Muscle layer of duodenum (tissue), 2 donors: Measurements from ENCODE around the gene FAM83D.
A peak's percentile ranks its signal among the peaks of the same experiment; 100 is the strongest.
"Not testable (repeated sequence)": the region's sequence is repeated elsewhere in the genome, so short reads cannot be mapped to it uniquely, and the experiment has no call there.

Source experiments
- H3K27ac ChIP-seq: one replicate; pipeline ENCODE4 v1.7.0; 2013; ENCODE audit warnings: mild to moderate bottlenecking, low read length
- H3K27me3 ChIP-seq: one replicate; pipeline ENCODE4 v1.7.0; 2013; ENCODE audit warnings: low read depth, mild to moderate bottlenecking, control low read depth, low read length
- H3K36me3 ChIP-seq, 2 donors: one replicate each; pipeline ENCODE4 v1.7.0; 2013; ENCODE audit warnings: low read length in 2 of 2, control low read depth in 1 of 2, mild to moderate bottlenecking in 1 of 2; ENCODE audit not compliant: insufficient read depth in 2 of 2, control insufficient read depth in 1 of 2
- H3K4me1 ChIP-seq, 2 donors: one replicate each; pipeline ENCODE4 v1.7.0; 2013; ENCODE audit warnings: low read length in 2 of 2, mild to moderate bottlenecking in 2 of 2, control low read depth in 1 of 2, moderate library complexity in 1 of 2; ENCODE audit not compliant: insufficient read depth in 2 of 2, control insufficient read depth in 1 of 2
- H3K4me3 ChIP-seq, 2 donors: one replicate each; pipeline ENCODE4 v1.7.0; 2013; ENCODE audit warnings: low read length in 2 of 2, low read depth in 1 of 2, mild to moderate bottlenecking in 1 of 2
- H3K9me3 ChIP-seq, 2 donors: one replicate each; pipeline ENCODE4 v1.7.0; 2013; ENCODE audit warnings: low read length in 2 of 2, control low read depth in 1 of 2, mild to moderate bottlenecking in 1 of 2; ENCODE audit not compliant: control insufficient read depth in 1 of 2
- donor health status: healthy.

FAM83D gene

DNA sequence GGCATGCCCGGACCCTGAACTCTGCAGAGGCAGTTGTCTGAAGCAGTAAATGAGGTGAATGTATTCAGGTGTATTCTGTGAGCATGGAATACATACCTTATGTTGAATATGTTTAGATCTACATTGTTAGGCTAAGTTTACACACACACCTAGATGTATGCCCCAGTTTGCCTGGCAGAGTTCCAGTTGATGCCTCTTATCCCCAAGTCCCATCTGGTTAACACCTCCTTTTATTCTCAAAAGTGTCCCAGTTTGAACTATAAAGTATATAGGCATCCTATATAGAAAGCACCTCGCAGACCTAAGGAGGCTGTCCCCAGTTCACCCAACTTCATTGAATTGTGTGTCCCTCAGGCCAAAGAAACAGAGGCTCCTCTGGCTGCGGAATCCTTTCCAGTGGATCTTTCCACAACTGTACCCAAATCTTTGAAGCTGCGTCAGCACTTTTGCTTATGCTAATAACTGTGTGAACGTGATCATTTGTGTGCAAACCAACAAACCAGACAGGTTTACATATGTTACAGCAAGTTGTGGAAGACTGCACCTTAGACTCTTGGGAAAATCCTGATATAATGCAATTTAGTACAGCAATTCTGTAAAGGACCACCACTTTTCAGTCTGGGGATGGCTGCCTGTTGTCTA, 31.1 kb downstream of the FAM83D start:
- Histone ChIP-seq H3K36me3 (peaks cover 0 to 2% of the 10 kb centered on the region in 2 donors), H3K4me3 (no peak overlapping the region), H3K4me1 (peaks cover 6 to 7% of the 10 kb centered on the region in 2 donors), H3K27ac (no peak overlapping the region), H3K27me3 (no peaks in the 10 kb centered on the region), H3K9me3 (no peaks in the 10 kb centered on the region)

DNA sequence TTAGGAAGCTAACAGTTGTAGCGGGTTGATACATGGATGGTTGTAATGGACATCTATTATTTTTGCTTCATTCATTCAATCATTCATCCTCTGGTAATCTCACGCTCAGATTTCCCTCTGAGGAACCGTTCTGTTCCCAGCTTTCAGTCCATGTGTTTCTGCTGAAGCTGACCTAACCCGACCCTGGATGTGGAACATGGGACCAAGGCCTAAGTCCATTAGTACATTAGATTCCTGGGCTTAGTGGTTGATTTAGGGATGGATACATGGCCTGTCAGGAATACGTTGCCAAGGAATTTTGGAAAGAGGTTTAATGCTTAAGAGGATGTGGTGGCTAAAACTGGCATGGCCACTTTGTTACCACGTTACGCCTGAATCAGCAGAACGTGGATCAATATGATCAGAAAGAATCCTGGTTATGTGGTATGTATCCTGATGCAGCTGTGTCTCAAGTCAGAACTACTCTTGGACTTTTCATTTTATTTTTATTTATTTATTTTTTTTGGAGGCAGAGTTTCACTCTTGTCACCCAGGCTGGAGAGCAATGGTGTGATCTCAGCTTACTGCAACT, 31.8 kb downstream of the FAM83D start:
- Histone ChIP-seq H3K9me3 (no peaks in the 10 kb centered on the region), H3K4me3 (no peak overlapping the region), H3K27ac (no peak overlapping the region), H3K4me1 (peaks cover 6 to 11% of the 10 kb centered on the region in 2 donors), H3K27me3 (no peaks in the 10 kb centered on the region), H3K36me3 (no peaks in the 10 kb centered on the region)

DNA sequence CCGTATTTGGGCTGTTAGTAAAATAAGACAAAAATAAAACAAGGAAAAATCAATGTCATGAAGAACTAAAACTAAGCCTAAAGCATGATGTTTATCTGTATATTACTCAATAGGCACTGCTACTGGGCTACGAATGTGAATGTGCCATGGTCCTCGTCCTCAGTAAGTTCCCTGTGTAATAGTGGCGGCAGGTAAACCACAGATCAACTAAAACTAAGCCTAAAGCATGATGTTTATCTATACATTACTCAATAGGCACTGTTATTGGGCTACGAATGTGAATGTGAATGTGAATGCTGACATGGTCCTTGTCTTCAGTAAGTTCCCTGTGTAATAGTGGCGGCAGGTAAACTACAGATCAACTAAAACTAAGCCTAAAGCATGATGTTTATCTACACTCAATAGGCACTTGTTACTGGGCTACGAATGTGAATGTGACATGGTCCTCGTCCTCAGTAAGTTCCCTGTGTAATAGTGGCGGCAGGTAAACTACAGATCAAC, 34.0 kb downstream of the FAM83D start:
- not testable (repeated sequence) for H3K4me3 ChIP-seq, H3K27ac ChIP-seq, H3K9me3 ChIP-seq, H3K36me3 ChIP-seq, H3K27me3 ChIP-seq
- peaks cover 6 to 23% of the 10 kb centered on the region in 2 donors for H3K4me1 ChIP-seq

- peaks cover 6 to 23% of the 10 kb centered on the region in 2 donors for H3K4me1 ChIP-seq
- no peaks in the 10 kb centered on the region for H3K9me3 ChIP-seq
- H3K36me3 ChIP-seq: peaks cover 0 to 9% of the 10 kb centered on the region in 2 donors
- H3K27ac ChIP-seq: peak overlapping the region; percentile 64
- H3K4me3 ChIP-seq: peak overlapping the region; percentile 86 to 90
- no peaks in the 10 kb centered on the region for H3K27me3 ChIP-seq
Observed at GRCh38 chr20:38961530-38962043, 35.4 kb downstream of the FAM83D start.

DNA sequence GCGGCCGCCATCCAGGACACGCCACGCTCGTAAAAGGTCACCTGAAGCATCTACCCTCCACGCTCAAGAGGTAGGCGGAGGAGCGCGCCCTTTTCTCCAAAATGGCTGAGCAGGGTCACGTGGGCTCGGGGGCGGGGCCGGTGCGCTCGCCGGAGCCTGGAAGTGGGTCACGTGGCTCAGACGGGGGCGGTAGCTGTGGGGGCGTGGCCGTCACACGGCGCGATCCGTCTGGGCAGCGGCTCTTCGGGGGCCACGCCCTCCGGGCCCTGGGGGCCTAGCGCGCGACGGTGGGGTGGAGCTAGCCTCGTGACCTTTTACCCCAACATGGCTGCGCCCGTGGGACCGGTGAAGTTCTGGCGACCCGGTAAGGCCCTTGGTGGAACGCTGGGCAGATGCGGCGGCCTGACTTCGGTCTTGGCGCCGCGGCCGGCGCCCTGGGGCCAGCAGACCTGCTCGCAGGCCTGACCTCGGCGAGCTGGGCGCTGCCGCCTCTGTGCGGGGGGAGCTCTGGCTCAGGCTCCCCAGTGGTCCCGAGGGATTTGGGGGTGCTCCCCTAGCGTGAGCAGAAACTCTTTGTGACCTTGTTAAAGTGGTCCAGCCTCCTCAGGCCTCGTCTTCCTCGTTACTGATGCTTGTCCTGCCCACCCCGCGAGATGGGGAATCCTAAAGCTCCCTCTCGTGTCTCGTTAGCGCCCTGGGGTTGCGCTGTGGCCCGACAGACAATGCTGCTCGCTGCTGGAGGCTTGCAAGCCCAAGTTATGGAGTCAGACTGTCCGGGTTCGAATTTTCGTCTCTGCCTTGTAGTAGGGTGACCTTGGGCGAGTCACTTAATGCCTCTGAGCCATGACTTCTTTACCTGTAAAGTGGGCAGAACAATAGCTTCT, 36.1 kb downstream of the FAM83D start, which contains the start of gene DHX35:
Gene DHX35 (plus strand): TSS at position 301 of the 884 bp plus-strand sequence. CDS start 24 bp downstream, at position 325.
- Histone ChIP-seq H3K27me3 (no peaks in the 10 kb centered on the region), H3K36me3 (peaks cover 0 to 9% of the 10 kb centered on the region in 2 donors), H3K27ac (peak within 1 kb of the TSS; percentile 94), H3K4me1 (peaks cover 6 to 23% of the 10 kb centered on the region in 2 donors), H3K4me3 (peak within 1 kb of the TSS; percentile 90 to 93), H3K9me3 (no peaks in the 10 kb centered on the region)

GRCh38 chr20:38962928-38963401, 36.7 kb downstream of the FAM83D start:
- Histone ChIP-seq H3K4me1 (peaks cover 6 to 23% of the 10 kb centered on the region in 2 donors), H3K27me3 (no peaks in the 10 kb centered on the region), H3K4me3 (peak overlapping the region; percentile 90 to 93), H3K36me3 (peaks cover 0 to 9% of the 10 kb centered on the region in 2 donors), H3K27ac (peak overlapping the region; percentile 94), H3K9me3 (no peaks in the 10 kb centered on the region)

DNA sequence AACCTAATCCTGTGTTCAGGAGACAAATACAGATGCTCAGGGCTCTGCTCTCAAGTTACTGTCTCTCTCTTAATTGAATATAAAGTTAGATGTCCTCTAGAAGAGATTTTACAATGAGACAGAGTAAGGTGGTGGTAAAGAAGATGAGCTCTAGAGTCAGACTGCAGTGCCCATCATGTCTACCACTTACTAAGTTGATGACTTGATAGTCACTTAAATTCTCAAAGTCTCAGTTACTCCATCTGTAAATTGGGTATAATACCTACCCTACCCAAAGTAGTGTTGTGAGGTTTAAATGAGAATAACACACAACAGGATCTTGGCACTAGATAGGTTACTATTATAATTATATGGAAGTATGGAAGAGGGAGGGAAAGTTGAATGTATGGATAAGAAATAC, 37.5 kb downstream of the FAM83D start:
- Histone ChIP-seq H3K36me3 (peaks cover 0 to 9% of the 10 kb centered on the region in 2 donors), H3K4me1 (peaks cover 6 to 23% of the 10 kb centered on the region in 2 donors)

DNA sequence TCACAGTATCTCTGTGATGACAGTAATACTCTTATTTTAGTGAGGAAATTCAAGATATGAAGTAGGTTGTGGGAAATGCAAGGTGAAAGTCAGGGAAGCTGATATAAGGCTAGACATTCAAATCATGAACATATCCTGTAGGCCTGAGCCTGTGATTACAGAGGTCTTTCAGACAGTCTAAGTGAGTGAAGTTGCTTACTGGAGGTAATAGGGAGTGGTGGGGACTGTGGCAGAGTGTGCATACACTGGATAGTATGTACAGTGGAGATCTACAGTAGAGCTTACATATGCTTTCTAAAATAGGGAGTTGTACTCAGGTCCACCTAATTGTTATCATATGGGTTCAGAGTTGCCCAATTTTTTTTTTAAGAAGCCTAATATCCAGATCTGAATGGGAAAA, 39.0 kb downstream of the FAM83D start:
- Histone ChIP-seq H3K4me1 (peaks cover 6 to 23% of the 10 kb centered on the region in 2 donors), H3K27ac (peak overlapping the region; percentile 17), H3K27me3 (no peaks in the 10 kb centered on the region), H3K4me3 (no peak overlapping the region), H3K36me3 (peaks cover 0 to 14% of the 10 kb centered on the region in 2 donors), H3K9me3 (no peaks in the 10 kb centered on the region)

More for the DNA sequence above, 37.5 kb downstream of the FAM83D start:
- H3K4me3 ChIP-seq: peak overlapping the region in 1 of 2 donors; percentile 90
- H3K9me3 ChIP-seq: no peaks in the 10 kb centered on the region
- H3K27me3 ChIP-seq: no peaks in the 10 kb centered on the region
- H3K27ac ChIP-seq: peak overlapping the region; percentile 94

- Histone ChIP-seq H3K9me3 (no peaks in the 10 kb centered on the region), H3K4me3 (no peak overlapping the region), H3K4me1 (peaks cover 0 to 11% of the 10 kb centered on the region in 2 donors), H3K27ac (peak overlapping the region; percentile 73), H3K36me3 (peaks cover 3 to 18% of the 10 kb centered on the region in 2 donors), H3K27me3 (no peaks in the 10 kb centered on the region)
Observed at GRCh38 chr20:38968090-38968489, 41.9 kb downstream of the FAM83D start.

- Histone ChIP-seq H3K27ac (peak overlapping the region; percentile 71), H3K27me3 (no peaks in the 10 kb centered on the region), H3K4me1 (peaks cover 0 to 6% of the 10 kb centered on the region in 2 donors), H3K4me3 (peak overlapping the region in 1 of 2 donors; percentile 15), H3K36me3 (peaks cover 7 to 14% of the 10 kb centered on the region in 2 donors), H3K9me3 (no peaks in the 10 kb centered on the region)
Observed at GRCh38 chr20:38969708-38970107, 43.5 kb downstream of the FAM83D start.
